HG03196 (cell line): Measurements from ENCODE around the gene SGTB.
"Not testable (repeated sequence)": the region's sequence is repeated elsewhere in the genome, so short reads cannot be mapped to it uniquely, and the experiment has no call there.

Experiments used
- ATAC-seq: cut with Tn5 transposase; IDR thresholded peaks from one replicate; pipeline ENCODE4 v1.9.1; 2021; ENCODE audit not compliant: unreplicated experiment

Gene SGTB

DNA sequence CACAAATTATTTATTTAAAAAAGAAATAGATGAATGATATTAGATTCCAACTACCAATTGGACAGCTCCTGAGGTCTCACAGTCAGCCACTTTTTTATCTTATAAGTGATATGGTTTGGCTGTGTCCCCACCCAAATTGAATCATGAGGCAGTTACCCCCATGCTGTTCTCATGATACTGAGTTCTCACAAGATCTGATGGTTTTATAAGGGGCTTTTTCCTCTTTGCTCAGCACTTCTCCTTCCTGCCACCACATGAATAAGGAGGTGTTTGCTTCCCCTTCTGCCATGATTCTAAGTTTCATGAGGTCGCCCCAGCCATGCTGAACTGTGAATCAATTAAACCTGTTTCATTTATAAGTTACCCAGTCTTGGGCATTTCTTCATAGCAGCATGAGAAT is 13.0 kb upstream of the SGTB start:
- no peak for ATAC-seq

GRCh38 chr5:65734196-65734775 is 12.4 kb upstream of the SGTB start:
- ATAC-seq: not testable (repeated sequence)

GRCh38 chr5:65732046-65732445 is 10.1 kb upstream of the SGTB start:
- ATAC-seq: not testable (repeated sequence)

GRCh38 chr5:65730910-65731309 is 9.0 kb upstream of the SGTB start:
- no peak for ATAC-seq

DNA sequence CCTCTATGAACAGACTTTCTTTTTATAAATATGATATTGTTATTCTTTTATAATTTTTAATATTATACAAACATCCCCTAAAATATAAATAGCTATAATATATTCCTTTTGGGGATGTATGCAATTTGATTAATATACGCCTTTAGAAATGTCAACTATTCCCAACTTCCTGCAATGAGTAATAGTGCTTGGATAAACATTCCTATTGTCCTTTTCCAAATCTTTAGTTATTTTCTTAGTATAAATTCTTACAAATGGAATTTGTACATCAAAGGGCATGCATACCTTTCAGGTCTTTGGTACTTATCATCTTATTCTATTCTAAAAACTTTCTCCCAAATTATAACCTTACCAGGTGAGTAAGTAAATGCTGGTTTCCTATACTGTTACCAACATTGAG is 6.3 kb upstream of the SGTB start:
- ATAC-seq: no peak

- no peak for ATAC-seq
Measured at GRCh38 chr5:65727491-65728156, 5.7 kb upstream of the SGTB start.

DNA sequence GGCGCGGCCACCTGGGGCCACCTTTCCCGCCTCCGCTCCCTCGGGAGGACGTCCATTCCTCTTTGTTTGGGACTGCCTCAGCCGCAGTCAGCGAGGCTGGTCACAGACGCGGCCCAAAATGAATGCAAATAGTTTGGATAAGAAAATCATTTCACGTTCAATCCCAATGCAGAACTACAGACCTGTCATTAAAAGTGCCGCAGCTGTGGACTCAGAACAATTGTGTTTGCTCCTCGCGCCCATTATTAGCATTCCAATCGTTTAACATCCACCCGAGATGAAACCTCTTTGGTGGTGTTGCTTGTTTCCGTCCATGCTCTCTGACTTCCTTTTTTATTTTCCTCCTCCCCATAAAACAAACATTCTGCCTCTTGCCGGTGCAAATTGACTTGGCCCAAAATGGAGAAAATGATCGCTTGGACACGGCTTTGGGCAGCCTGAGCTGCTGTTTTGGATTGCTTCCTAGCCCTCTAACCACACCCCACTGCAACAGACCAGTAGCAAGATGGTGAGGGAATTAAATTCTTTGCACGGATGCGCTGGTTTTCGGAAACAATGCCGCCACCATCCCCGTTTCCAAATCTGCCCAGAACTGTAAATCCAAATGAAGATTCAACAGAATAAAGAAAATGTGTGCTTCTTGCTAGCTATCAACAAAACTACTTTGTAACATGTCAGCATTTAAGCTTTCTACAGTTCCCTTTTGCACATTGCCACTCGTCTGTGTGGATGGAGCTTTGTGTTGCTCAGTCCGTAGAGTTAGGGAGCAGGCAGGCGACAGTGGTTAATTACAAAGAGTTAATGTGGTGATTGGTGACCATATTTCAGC is 880 bp upstream of the SGTB start:
- ATAC-seq: no peak

DNA sequence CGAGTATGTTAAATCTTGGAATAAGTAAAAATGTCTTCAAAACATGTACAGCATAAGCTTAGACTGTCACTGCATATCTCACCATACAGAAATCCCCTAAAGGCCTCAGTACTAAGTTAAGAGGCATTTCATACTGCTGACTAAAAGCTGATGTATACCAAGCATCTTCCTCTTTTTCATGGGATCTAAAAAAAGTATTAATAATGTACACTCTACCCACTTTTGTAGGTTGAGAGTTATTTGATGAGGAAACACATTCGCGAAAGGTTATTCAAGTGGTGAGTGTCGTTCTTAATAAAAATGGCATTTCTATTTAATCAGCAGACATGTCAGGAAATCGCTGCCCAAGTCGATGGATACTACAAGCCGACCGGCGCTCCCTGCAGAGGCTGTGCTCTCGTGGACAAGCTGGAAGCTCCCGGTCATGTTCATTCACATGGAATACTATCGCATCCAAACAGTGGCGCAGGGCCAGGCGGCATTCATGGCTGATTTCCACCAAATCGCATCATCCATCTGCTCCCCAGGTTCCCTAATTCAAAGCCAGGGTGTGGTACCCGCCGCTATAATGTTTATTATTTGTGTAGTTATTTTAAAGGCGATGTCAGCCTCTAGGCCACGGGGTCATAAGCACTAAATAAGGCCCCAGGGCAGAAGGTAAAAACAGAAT is 724 bp downstream of the SGTB start:
- no peak for ATAC-seq

GRCh38 chr5:65718576-65719310 is 3.2 kb downstream of the SGTB start:
- no peak for ATAC-seq

DNA sequence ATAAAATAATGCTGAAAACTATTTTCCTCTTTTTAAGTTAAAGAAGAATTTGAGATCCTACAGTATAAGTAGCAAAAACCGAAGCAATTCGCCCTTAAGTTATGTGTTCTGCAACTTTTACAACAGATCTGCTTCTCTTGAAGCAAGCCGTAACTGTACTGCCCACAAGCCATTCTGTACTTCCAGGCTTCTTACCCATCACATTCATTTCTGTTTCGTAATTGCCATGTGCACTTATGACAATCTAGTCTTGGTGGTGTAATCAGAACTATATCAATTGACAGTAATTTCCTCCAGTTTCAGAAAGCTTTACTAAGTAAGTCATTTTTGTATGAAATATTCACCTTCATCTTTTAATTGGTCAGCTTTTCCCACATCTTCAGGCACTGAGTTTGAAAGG is 13.8 kb downstream of the SGTB start:
- ATAC-seq: no peak

DNA sequence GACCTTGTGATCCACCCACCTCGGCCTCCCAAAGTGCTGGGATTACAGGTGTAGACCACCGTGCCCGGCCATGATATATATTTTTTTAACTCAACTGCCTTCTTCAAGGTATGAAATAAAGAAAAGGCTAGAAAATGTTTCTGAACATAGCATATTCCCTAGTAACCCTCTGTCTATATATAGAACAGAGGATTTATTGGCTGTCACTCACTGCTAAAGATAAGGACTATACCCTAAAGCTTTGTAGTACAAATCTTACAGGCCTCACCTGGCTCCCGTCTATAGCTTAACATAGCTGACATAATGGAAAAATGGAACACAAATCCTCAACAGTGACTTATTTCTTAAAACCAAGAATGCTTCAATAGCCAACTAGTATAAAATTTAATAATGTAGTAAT is 14.2 kb downstream of the SGTB start:
- no peak for ATAC-seq

- no peak for ATAC-seq
Measured at GRCh38 chr5:65704621-65705239, 17.2 kb downstream of the SGTB start.

DNA sequence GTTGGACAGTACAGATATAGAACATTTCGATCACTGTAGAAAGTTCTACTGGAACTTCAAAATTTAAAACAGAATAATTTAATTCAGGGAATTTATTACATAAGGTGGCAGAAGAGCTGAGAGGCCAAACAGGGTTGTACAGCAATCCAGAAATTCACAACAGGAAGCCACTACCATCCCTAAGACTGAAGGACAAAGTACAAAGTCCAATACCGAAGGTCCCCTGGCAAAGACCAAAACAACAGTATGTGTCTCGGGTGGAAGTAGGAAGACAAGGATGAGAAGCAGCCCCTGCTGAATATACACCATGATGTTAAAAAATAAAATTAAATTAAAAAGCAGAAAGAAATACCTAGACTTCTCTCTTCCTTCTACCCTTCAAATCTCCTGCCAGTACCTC is 19.9 kb downstream of the SGTB start:
- no peak for ATAC-seq

DNA sequence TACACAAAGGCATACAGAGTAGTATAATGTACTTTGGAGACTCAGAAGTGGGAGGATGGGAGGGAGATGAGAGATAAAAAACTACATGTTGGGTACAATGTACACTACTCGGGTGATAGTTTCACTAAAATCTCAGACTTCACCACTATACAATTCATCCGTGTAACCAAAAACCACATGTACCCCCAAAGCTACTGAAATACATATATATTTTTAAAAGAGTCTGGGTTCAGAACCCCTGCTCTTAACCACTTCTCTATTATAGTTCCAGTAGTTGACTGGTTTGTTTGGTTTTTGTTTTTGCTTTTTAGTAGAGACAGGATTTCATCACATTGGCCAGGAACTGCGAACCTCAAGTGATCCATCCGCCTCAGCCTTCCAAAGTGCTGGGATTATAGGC is 22.6 kb downstream of the SGTB start:
- ATAC-seq: no peak

- ATAC-seq: no peak
Measured at GRCh38 chr5:65696892-65697291, 25.0 kb downstream of the SGTB start.

- no peak for ATAC-seq
Measured at GRCh38 chr5:65695896-65696295, 26.0 kb downstream of the SGTB start.

- ATAC-seq: no peak
Measured at GRCh38 chr5:65695162-65695755, 26.6 kb downstream of the SGTB start.

DNA sequence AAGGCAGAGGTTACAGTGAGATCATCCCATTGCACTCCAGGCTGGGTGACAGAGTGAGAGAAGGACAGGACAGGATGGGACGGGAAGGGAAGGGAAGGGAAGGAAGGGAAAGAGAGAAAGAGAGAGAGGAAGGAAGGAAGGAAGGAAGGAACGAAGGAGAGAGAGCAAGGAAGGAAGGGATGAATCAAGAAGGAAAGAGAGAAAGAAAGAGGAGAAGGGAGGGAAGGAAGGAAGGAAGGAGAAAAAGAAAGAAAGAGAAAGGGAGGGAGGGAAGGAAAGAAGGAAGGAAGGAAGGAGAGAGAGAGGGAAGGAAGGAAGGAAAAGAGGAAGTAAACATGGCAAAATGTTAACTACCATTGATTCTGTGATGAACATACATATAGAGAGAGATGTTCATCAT is 28.8 kb downstream of the SGTB start:
- no peak for ATAC-seq

- no peak for ATAC-seq
Measured at GRCh38 chr5:65682148-65682547, 39.8 kb downstream of the SGTB start.

DNA sequence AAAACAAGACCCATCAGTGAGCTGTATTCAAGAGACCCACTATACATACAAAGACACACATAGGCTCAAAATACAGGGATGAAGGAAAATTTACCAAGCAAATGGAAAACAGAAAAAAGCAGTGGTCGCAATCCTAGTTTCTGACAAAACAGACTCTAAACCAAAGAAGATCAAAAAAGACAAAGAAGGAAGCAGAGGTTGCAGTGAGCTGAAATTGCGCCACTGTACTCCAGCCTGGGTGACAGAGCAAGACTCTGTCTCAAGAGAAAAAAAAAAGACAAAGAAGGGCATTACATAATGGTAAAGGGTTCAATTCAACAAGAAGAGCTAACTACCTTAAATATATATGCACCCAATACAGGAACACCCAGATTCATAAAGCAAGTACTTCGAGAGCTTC is 45.9 kb downstream of the SGTB start:
- not testable (repeated sequence) for ATAC-seq
